ENCODE data around the gene ZMYND10. TPM values are rescaled to one million over a fixed set of nuclear protein-coding genes. Genes with fewer than 3 reads are reported as not detected.

The ZMYND10 gene
- polyA plus RNA-seq, 1 donor (not counting 4 experiments of a cell fraction or from before 2014, with no cell fraction given), result 0.21 TPM

- FAIRE-seq (no peak), DNase-seq (ENCODE audit: low read depth, low spot score) (no peak)
- Histone ChIP-seq H4K20me1 (ENCODE audit: control insufficient read depth, extremely low read depth, insufficient read depth, low read length) (peaks cover 6% of the 10 kb centered on the region), H3K9me3 (ENCODE audit: control insufficient read depth, low read depth, low read length) (no peaks in the 10 kb centered on the region), H3K79me2 (ENCODE audit: control insufficient read depth, insufficient read depth, low read length) (peaks cover 48% of the 10 kb centered on the region), H3K27ac (ENCODE audit: control insufficient read depth, insufficient read depth, low read length) (no peak overlapping the region), H3K9ac (ENCODE audit: control insufficient read depth, extremely low read depth, insufficient read depth, low read length) (peak overlapping the region; percentile 93), H3K4me2 (ENCODE audit: control insufficient read depth, extremely low read depth, insufficient read depth, low read depth, low read length) (peak overlapping the region; percentile 88), H2AFZ (ENCODE audit: control insufficient read depth, low read length) (no peak overlapping the region), H3K9me1 (ENCODE audit: control insufficient read depth, extremely low read depth, insufficient read depth, low read length) (peaks cover 2% of the 10 kb centered on the region), H3K27me3 (ENCODE audit: control insufficient read depth, extremely low read depth, insufficient read depth, low read length) (no peaks in the 10 kb centered on the region), H3K4me1 (ENCODE audit: control insufficient read depth, extremely low read depth, insufficient read depth, low read length) (peaks cover 28% of the 10 kb centered on the region), H3K36me3 (ENCODE audit: control insufficient read depth in 2 of 2, extremely low read depth in 1 of 2, insufficient read depth in 2 of 2, low read length in 2 of 2) (peaks cover 26 to 27% of the 10 kb centered on the region in 2 experiments), H3K4me3 (ENCODE audit: control insufficient read depth in 2 of 3, extremely low read depth in 1 of 3, insufficient read depth in 2 of 3, low read depth in 1 of 3, low read length in 3 of 3) (peak overlapping the region; percentile 78 to 88 (median 86))
- no peak for TF ChIP-seq CTCF (optimal IDR thresholded peaks at IDR 0.05 in 1 of 3, IDR thresholded peaks at IDR 0.05 in 1 of 3, conservative IDR thresholded peaks at IDR 0.05 in 1 of 3; ENCODE audit: extremely low read depth in 1 of 3, insufficient read depth in 2 of 3, low read length in 3 of 3)
- TF ChIP-seq EZH2 (IDR thresholded peaks at IDR 0.05; ENCODE audit: low read length), result no peak
- dilution Hi-C loops (cut with MboI; ENCODE audit: extremely low pct_ligation_motif_present, low sequenced_read_pairs), result no loop called here
These were observed 11.9 kb upstream of the ZMYND10 start for GRCh38 chr3:50357481-50357880.

GRCh38 chr3:50356553-50356952 is 11.0 kb upstream of the ZMYND10 start:
- Histone ChIP-seq H3K27me3 (ENCODE audit: control insufficient read depth, extremely low read depth, insufficient read depth, low read length) (no peaks in the 10 kb centered on the region), H2AFZ (ENCODE audit: control insufficient read depth, low read length) (no peak overlapping the region), H3K79me2 (ENCODE audit: control insufficient read depth, insufficient read depth, low read length) (peaks cover 53% of the 10 kb centered on the region), H3K36me3 (ENCODE audit: control insufficient read depth in 2 of 2, extremely low read depth in 1 of 2, insufficient read depth in 2 of 2, low read length in 2 of 2) (peaks cover 26 to 29% of the 10 kb centered on the region in 2 experiments), H3K4me2 (ENCODE audit: control insufficient read depth, extremely low read depth, insufficient read depth, low read depth, low read length) (peak overlapping the region; percentile 88), H3K27ac (ENCODE audit: control insufficient read depth, insufficient read depth, low read length) (no peak overlapping the region), H3K4me1 (ENCODE audit: control insufficient read depth, extremely low read depth, insufficient read depth, low read length) (peaks cover 31% of the 10 kb centered on the region), H3K9me1 (ENCODE audit: control insufficient read depth, extremely low read depth, insufficient read depth, low read length) (peaks cover 2% of the 10 kb centered on the region), H4K20me1 (ENCODE audit: control insufficient read depth, extremely low read depth, insufficient read depth, low read length) (peaks cover 6% of the 10 kb centered on the region), H3K4me3 (ENCODE audit: control insufficient read depth in 2 of 3, extremely low read depth in 1 of 3, insufficient read depth in 2 of 3, low read depth in 1 of 3, low read length in 3 of 3) (peak overlapping the region; percentile 78 to 88 (median 86)), H3K9ac (ENCODE audit: control insufficient read depth, extremely low read depth, insufficient read depth, low read length) (no peak overlapping the region), H3K9me3 (ENCODE audit: control insufficient read depth, low read depth, low read length) (no peaks in the 10 kb centered on the region)
- DNase-seq (ENCODE audit: low read depth, low spot score) (no peak), FAIRE-seq (no peak)
- no peak for TF ChIP-seq CTCF (optimal IDR thresholded peaks at IDR 0.05 in 1 of 3, IDR thresholded peaks at IDR 0.05 in 1 of 3, conservative IDR thresholded peaks at IDR 0.05 in 1 of 3; ENCODE audit: extremely low read depth in 1 of 3, insufficient read depth in 2 of 3, low read length in 3 of 3)
- no peak for TF ChIP-seq EZH2 (IDR thresholded peaks at IDR 0.05; ENCODE audit: low read length)
- dilution Hi-C loops (cut with MboI; ENCODE audit: extremely low pct_ligation_motif_present, low sequenced_read_pairs), result no loop called here
